ENCODE data around the gene ATP1B1.

The ATP1B1 gene

DNA sequence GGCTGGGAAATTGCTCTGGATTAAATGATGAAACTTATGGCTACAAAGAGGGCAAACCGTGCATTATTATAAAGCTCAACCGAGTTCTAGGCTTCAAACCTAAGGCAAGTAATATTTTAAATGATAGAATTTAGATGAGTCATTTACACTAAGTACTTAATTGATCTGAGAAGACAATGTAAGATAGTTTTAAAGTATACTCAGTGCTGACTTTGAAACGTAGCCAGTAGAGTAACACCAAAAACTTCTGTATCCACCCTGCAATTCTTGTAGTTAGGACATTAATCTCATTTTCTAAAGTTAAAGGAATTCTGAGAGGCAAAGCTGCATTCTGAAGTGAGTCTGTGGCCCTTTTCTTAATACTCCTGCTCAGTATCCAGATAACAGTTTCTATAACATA lies 20.8 kb downstream of the ATP1B1 start:
- no peak overlapping the region for H3K9ac ChIP-seq (ENCODE audit: low read length)
- no peaks in the 10 kb centered on the region for H3K36me3 ChIP-seq (ENCODE audit: low read length)
- no peaks in the 10 kb centered on the region for H4K20me1 ChIP-seq (ENCODE audit: low read depth, low read length)

GRCh38 chr1:169128562-169128961 lies 22.1 kb downstream of the ATP1B1 start:
- H3K9me3 ChIP-seq (ENCODE audit: insufficient read depth, low read length): no peaks in the 10 kb centered on the region
- TF ChIP-seq, protein P1, sequence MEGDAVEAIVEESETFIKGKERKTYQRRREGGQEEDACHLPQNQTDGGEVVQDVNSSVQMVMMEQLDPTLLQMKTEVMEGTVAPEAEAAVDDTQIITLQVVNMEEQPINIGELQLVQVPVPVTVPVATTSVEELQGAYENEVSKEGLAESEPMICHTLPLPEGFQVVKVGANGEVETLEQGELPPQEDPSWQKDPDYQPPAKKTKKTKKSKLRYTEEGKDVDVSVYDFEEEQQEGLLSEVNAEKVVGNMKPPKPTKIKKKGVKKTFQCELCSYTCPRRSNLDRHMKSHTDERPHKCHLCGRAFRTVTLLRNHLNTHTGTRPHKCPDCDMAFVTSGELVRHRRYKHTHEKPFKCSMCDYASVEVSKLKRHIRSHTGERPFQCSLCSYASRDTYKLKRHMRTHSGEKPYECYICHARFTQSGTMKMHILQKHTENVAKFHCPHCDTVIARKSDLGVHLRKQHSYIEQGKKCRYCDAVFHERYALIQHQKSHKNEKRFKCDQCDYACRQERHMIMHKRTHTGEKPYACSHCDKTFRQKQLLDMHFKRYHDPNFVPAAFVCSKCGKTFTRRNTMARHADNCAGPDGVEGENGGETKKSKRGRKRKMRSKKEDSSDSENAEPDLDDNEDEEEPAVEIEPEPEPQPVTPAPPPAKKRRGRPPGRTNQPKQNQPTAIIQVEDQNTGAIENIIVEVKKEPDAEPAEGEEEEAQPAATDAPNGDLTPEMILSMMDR (IDR thresholded peaks at IDR 0.05; ENCODE audit: insufficient read depth, low read length, poor library complexity, severe bottlenecking): no peak
- no peak for TF ChIP-seq EZH2phosphoT487 (conservative IDR thresholded peaks at IDR 0.05; ENCODE audit: low read length)
- H3K4me2 ChIP-seq (ENCODE audit: low read depth, low read length, poor library complexity, severe bottlenecking): no peak overlapping the region
- H2AFZ ChIP-seq (ENCODE audit: low read depth, low read length, severe bottlenecking): no peak overlapping the region
- H4K20me1 ChIP-seq (ENCODE audit: low read depth, low read length): no peaks in the 10 kb centered on the region
- H3K36me3 ChIP-seq (ENCODE audit: low read length): no peaks in the 10 kb centered on the region
- no peak overlapping the region for H3K27ac ChIP-seq (ENCODE audit: low read depth, low read length)
- no peak overlapping the region for H3K4me3 ChIP-seq (ENCODE audit: insufficient read depth, low read length, poor library complexity, severe bottlenecking)
- H3K79me2 ChIP-seq (ENCODE audit: insufficient read depth, low read length): no peaks in the 10 kb centered on the region
- no peaks in the 10 kb centered on the region for H3K27me3 ChIP-seq (ENCODE audit: low read length)
- no peaks in the 10 kb centered on the region for H3F3A ChIP-seq (ENCODE audit: insufficient read depth)
- no peaks in the 10 kb centered on the region for H3K9me2 ChIP-seq (replicated peaks; ENCODE audit: insufficient read depth, low read length)
- no peak overlapping the region for H3K9ac ChIP-seq (ENCODE audit: low read length)

More for the DNA sequence above, 20.8 kb downstream of the ATP1B1 start:
- Histone ChIP-seq H3K79me2 (ENCODE audit: insufficient read depth, low read length) (no peaks in the 10 kb centered on the region), H3K9me3 (ENCODE audit: insufficient read depth, low read length) (no peaks in the 10 kb centered on the region), H3K27me3 (ENCODE audit: low read length) (no peaks in the 10 kb centered on the region), H3K4me3 (ENCODE audit: insufficient read depth, low read length, poor library complexity, severe bottlenecking) (no peak overlapping the region), H3K4me2 (ENCODE audit: low read depth, low read length, poor library complexity, severe bottlenecking) (no peak overlapping the region), H2AFZ (ENCODE audit: low read depth, low read length, severe bottlenecking) (no peak overlapping the region), H3K27ac (ENCODE audit: low read depth, low read length) (no peak overlapping the region), H3F3A (ENCODE audit: insufficient read depth) (no peaks in the 10 kb centered on the region), H3K9me2 (replicated peaks; ENCODE audit: insufficient read depth, low read length) (no peaks in the 10 kb centered on the region)
- no peak for TF ChIP-seq EZH2phosphoT487 (conservative IDR thresholded peaks at IDR 0.05; ENCODE audit: low read length)
- TF ChIP-seq, protein P1 (IDR thresholded peaks at IDR 0.05; ENCODE audit: insufficient read depth, low read length, poor library complexity, severe bottlenecking): no peak

DNA sequence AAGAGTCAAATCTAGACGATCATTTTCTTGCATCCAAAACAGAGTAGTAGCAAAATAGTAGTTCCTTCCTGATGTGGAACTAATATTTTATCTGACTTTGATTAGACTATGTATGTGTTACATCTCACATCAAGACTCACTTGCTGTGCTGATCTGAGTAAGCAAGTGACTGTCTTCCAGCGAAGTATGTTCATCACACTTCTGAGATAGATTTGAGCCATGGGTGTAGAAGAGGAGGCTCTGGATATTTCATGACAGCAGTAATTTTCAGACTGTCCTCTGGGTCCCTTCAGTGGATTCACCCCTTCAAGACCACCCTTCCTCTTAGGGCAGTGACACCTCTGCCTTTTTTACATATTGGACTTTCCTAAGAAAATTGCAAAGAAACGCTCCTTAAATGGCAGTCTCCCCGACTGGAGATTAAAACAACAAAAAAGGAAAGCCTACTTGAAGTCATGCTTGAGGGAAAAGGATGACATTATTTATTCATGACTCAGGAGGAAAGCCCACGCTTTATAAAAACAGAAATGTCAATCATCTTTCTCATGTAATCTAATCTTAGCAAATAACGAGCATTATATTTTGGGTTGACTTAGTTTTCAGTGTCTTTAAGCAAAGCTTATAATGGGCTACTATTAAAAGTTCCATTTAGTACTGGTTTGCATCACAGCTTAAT lies 22.8 kb downstream of the ATP1B1 start:
- Histone ChIP-seq H4K20me1 (ENCODE audit: low read depth, low read length) (no peaks in the 10 kb centered on the region), H2AFZ (ENCODE audit: low read depth, low read length, severe bottlenecking) (no peak overlapping the region), H3K4me3 (ENCODE audit: insufficient read depth, low read length, poor library complexity, severe bottlenecking) (no peak overlapping the region), H3K36me3 (ENCODE audit: low read length) (no peaks in the 10 kb centered on the region), H3K27ac (ENCODE audit: low read depth, low read length) (no peak overlapping the region), H3K9me3 (ENCODE audit: insufficient read depth, low read length) (no peaks in the 10 kb centered on the region), H3K4me2 (ENCODE audit: low read depth, low read length, poor library complexity, severe bottlenecking) (no peak overlapping the region), H3K9ac (ENCODE audit: low read length) (no peak overlapping the region), H3F3A (ENCODE audit: insufficient read depth) (no peaks in the 10 kb centered on the region), H3K79me2 (ENCODE audit: insufficient read depth, low read length) (no peaks in the 10 kb centered on the region), H3K27me3 (ENCODE audit: low read length) (no peaks in the 10 kb centered on the region), H3K9me2 (replicated peaks; ENCODE audit: insufficient read depth, low read length) (no peaks in the 10 kb centered on the region)
- TF ChIP-seq, protein P1 (IDR thresholded peaks at IDR 0.05; ENCODE audit: insufficient read depth, low read length, poor library complexity, severe bottlenecking): no peak
- no peak for TF ChIP-seq EZH2phosphoT487 (conservative IDR thresholded peaks at IDR 0.05; ENCODE audit: low read length)

All from SU-DHL-6 (cell line).